HG02678 (cell line): ENCODE data around the gene TMEM191C.
"Not testable (repeated sequence)": the region's sequence is repeated elsewhere in the genome, so short reads cannot be mapped to it uniquely, and the experiment has no call there.

Experiments used
- ATAC-seq: cut with Tn5 transposase; IDR thresholded peaks from one replicate; pipeline ENCODE4 v1.9.1; 2021; ENCODE audit warnings: mild to moderate bottlenecking, moderate library complexity; ENCODE audit not compliant: unreplicated experiment

Gene TMEM191C

DNA sequence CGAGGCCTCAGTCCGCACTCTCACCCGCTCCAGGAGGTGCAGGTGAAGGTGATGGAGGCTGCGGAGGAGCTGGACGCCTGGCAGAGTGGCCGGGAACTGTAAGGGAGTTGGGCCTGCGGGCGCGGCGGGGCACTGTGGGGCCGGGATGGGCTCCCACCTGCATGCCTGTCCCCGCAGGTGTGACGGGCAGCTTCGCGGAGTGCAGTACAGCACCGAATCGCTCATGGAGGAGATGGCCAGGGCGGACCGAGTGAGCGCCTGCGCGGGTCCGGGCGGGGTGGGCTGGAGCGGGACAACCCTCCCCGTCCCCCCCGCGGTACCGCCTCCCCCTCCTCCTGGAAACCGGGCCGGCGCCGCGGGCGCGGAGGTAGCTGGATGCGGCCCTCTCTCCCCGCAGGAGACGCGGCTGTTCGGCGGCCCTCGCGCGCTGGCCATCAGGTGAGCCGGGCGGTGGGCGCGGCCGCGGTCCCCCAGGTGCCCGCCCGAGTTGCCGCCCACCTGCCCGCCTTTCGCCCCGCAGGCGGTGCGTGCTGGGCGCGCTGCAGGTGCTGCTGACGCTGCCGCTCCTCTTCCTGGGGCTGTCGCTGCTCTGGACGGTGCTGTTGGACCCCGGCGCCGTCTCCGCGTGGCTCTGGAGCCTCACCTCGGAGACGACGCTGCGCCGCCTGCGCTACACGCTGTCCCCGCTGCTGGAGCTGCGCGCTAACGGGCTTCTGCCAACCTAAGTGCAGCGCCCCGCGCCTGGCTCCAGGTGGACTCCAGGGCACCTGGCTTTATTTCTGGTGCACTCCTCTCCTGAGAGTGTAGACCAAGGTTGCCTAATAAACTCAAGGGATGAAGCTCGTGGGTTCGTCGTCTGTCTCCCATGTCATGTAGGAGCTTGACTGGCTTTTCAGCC, 2.2 kb downstream of the TMEM191C start:
- ATAC-seq, result not testable (repeated sequence)

DNA sequence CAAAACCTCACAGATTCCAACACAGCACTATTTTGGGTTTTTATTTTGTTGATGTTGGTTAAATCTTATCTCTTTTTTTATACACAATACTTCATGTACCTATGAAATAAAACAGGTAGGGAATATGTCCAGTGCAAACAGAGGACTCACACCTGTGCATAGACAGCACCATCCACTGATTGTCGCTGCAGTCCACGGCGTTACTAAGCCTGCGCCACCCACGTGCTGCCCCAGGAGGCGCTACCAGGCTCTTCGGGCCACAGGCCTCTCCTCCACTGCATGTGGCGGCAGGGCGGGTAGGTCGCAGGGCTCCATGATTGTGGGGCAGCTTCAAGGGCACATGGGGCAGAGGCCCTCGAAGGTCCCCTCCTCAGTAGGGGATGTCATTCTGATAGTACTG, 5.8 kb downstream of the TMEM191C start:
- ATAC-seq, result not testable (repeated sequence)

DNA sequence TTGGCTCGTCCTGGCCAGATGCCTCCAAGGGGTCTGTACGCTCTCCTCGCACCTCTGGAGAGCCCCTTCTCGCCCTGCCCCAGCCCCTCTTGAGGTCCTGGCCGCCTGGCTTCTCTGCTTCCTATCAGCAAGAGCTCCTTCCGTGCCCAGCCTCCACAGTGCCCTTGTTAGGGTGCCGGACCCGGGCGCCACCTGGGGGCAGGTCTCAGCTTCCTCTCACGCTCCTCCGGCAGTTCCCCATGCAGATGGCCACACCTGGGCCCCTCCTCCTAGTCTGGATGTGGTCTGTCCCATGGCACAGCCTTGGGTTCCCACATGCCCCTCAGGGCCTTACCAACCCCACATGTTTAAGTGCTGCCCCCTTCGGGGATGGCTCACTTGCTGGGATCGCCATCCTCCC, 6.5 kb downstream of the TMEM191C start:
- not testable (repeated sequence) for ATAC-seq

DNA sequence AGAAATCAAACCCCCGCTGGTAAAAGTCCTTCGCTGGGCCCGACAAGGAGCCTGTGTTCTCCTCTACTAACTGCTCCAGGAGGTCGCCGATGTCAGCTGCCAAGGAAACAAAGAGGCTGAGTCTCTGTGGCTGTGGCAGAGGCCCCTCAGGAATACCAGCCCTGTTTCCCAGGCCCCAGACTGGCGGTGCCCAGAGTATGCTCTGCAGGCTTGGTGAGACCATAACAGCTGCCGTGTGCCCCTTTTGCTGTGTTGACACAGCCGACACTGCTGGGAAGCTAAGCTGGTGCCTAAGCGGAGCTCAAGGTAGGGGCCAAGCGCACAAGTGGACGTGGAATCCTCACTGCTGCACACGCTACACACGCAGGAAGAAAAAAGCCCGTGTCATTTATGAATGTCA, 16.9 kb downstream of the TMEM191C start:
- ATAC-seq, result not testable (repeated sequence)

DNA sequence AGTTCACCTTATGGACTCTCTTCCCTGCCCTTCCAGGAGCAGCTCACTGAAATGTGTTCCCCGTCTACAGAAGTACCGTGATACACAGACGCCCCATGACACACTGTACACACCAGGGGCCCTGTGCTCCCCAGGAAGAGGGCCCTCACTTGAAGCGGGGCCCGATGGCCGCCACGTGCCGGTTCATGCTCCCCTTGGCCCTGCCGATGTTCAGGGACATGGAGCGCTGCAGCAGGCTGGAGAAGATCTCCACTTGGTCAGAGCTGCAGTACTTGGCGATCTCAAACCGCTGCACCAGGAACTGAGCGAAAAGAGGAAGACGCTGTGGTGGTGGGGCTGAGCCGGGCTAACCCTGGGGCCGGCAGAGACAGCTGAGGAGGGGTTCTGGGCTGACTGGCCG, 20.5 kb downstream of the TMEM191C start:
- ATAC-seq, result not testable (repeated sequence)

DNA sequence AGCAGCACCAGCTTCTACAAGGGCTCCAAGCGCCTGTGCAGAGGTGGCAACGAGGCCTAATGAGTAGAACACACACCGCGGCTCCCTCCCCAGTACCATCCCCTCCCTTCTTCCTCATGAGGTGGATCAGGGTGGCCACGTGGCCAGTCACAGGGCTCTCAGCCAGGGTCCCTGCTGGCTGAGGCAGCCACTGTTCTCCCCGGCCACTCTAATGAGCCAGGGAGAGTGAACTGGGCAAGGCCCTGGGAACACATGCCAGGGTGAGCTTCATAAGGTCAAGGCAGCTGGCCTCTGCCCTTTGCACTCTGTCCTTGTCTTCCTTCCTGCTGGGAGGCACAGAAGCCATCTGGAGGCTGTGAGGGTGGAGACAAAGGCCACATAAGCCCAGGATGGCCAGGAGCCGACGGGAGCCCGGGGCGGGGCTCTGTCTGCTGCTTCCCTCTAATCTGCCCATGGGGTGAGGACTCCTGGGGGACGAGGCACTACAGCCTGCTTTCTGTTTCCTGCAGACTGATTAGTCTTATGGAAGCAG, 22.0 kb downstream of the TMEM191C start:
- ATAC-seq, result not testable (repeated sequence)

DNA sequence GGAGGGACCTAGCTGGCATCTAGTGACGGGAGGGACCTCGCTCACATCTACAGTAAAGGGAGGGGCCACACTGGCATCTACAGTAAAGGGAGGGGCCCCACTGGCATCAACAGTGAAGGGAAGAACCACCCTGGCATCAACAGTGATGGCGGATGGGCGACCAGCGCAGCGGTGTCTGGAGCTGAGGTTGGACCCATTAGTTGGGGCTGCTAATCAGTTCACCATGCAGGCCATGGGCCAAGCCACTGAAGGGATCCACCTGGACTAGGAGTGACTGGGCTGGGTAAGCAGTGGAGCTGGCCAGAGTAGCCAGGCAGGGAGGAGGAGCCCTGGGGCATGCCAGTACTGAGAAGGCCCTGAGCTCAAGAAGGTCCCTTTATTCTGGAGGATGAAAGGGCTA, 23.4 kb downstream of the TMEM191C start:
- ATAC-seq, result not testable (repeated sequence)

DNA sequence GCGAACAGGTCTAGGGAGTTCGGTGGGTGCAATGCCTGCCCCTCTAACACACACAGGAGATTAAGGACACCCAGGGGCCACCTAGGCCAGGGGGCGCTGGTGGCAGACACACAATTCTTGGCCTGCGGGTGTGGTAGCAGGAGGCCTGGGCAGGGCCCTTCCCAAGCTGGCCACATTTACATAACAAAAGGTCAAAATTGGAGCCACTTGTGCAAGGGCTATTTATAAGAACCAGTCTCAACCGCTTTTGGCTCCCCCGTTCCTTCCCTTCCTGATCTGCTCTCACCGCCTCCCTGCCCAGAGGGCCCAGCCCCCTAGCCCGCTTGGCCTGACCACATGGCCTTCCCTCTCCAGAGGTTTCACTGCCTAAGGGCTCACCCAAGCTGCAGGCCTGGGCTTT, 25.1 kb downstream of the TMEM191C start:
- not testable (repeated sequence) for ATAC-seq

DNA sequence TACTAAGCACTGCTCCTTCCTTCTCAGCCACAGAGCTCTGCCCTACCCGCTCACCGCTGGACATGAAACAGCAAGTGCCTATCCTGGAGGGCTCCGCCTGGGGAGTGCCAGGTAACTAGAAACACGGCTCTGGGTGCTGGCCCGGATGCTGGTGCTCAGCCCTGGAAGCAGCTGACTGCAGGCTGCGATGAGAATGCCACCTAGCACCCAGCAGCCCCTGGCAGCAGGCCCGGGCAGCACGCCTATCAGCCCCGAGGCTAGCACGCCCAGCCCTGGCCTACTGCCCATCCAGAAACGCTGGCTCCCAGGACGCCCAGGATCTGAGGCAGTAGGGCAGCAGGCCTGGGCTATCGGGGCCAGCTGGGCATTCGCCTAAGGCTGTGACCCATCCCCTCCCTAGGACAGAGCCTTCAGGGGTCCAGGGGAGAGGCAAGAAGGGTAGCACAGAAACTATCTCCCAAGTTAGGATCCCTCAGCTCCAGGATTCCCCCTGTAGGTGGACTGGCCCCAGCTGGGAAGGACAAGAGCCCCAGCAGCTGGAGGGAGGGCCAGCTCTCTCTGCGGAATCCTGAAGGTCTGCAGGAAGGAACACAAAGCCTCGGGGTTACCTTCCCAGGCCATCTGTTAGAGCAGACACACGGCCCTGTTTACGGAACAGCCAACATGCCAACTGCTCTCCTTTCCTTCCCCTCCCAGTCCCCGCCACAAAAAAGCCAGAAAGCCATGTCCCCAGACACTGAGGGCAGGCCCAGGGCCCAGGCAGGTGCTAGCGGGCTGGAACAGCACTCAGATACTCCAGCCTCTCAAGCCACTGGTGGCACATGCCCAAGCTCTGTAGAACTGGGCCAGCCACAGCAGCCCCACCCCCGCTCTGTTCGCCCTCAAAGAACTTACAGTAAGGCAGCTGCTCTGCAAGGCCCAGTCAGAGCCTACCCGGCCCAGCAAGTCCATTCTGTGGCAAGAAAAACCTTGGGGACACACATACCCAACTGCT, 26.9 kb downstream of the TMEM191C start:
- ATAC-seq, result not testable (repeated sequence)

DNA sequence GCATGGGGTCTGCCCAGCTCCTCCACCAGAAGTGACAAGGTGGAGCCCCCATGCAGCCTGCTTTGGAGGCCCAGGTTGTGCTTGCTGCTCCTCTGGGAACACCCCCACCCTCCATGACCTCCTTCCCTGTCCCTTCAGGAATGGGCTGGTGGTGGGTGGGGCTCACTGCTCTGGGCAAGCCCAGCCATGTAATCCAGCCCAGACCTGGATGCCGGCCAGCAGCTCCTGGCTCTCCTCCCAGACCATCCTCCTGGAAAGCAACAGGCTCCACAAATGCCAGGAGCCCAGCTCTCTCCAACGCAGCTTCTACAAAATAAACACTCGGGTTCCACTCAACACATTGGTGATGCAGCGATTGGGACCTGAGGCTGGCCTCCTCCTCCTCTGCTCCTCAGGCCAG, 30.8 kb downstream of the TMEM191C start:
- ATAC-seq, result not testable (repeated sequence)

DNA sequence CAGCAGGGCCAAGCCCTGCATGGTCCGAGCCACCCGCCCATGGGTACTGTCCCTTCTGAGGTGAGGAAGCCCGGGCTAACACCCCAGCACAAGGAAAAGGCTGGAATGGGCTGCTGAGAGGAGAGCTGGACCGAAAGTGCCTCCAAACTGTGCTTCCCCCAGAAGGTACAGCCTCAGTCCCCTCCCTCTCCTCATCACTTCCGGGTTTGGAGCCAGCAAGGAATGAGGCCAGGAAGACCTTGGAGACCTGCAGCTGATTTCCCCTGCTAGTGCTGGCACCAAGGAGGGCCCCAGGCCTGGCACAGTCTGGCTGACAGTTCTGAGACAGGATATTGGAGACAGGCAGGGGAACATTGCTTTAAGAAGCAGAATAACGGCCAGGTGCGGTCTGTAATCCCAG, 31.3 kb downstream of the TMEM191C start:
- ATAC-seq, result not testable (repeated sequence)

DNA sequence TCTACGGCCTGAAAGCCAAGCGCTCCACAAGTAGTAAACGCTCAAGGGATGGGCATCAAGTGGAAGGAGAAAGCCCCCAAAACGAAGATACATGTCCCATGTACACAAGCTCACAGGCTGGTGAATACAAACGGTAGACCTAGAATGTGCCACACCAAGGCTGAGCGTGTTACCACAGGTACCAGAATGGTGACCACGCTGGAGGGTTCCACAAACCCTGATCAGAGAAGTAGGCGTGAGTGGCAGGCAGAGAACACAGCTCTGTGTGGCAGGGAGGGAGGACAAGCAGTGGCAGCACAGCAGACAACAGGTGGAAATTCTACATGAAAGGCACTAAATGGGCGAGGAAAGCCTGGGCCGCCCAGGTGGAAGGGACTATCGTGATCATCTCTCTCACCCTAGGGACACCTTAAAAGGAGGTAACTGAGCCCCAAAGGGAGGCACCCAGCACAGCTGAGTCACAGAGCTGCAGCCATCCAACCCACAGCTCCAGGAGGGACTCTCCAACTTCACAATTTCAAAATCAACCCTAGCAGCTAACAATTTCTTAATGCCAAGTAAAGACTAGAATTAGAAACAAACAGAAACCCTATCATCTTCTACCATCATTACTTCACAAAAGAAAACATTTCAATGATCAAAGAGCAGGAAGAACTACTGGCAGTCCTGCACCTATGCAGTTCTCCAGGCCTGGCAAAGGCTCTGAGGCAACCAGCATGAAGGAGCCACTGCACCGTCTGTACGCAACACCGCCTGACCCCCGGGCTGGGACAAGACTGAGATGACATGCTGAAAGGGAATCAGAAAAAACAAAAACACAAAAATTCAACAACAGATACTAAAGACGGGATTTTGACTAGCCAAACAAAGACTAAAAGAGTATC, 32.7 kb downstream of the TMEM191C start:
- ATAC-seq, result not testable (repeated sequence)

DNA sequence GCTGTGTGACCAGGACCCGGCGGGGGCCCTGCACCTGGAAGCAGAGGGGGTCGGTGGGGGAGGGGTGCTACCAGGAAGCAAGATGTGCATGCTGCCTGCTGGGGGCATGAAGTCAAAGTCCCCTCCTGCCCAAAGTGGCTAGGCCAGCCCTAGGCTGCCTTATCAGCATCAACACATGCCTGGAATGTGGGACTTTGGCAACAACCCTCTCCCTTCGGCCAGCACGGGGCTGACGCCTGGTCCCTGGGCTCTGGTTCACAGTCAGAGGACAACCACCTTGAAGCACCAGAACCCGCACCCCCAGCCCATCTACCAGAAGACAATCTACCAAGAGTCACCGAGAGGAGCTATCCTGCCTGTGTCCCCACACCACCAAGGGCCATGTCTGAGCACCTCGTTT, 43.2 kb downstream of the TMEM191C start:
- ATAC-seq, result not testable (repeated sequence)

DNA sequence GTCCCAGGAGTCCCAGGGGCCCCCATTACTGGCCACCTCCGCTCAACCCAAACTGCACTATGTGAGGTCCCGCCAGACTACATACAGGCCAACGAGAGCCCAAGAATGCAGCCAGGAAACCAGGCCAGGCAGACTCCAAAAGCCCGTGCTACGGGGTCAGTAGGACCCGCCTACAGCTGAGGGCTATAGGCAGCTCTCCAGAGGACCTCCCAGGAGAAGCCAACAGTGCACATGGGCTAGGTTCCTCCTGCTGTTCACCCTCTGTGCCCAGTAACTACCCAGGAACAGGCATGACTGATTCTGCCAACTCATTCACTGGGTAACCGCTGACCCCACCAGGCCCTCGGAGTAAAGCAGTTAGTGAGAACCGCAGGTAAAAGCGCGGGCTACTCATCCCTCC, 44.8 kb downstream of the TMEM191C start:
- ATAC-seq, result not testable (repeated sequence)

DNA sequence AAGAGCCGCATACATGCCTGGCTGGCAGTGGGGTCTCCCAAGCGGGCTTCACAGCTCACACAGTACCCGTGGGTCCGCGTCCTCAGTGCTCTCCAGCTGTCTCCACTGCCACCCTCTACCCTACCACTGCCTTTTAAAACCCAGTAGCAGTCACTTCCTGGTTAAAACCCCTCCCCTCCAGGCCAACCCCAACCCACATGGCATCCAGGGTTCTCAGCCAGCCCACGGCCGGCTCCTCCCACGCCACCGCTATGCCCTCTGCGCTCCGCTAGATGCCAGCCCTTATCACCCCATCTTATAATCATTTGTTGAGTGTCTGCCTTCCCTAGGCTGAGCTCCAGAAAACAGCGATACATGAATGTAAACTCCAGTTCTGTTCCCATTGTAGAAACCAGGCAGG, 46.9 kb downstream of the TMEM191C start:
- ATAC-seq, result not testable (repeated sequence)

DNA sequence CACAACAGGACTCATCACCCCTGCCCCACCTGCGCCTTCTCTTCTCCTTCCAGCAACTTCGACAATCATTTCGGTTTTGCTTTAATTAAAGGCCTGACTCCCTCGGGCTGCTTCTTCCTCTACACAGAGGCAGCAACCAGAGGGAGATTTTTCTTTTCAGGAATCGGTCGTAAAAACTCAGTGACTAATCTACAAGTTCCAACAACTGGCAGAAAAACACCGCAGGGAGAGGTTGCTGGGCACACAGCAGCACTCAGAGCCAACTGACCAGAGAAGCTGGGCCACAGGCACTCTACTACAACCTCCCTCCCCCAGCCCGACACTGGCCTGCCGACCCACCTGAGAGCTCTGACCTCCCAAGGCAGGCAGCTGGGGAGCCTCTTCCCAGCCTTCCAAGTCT, 48.0 kb downstream of the TMEM191C start:
- not testable (repeated sequence) for ATAC-seq

DNA sequence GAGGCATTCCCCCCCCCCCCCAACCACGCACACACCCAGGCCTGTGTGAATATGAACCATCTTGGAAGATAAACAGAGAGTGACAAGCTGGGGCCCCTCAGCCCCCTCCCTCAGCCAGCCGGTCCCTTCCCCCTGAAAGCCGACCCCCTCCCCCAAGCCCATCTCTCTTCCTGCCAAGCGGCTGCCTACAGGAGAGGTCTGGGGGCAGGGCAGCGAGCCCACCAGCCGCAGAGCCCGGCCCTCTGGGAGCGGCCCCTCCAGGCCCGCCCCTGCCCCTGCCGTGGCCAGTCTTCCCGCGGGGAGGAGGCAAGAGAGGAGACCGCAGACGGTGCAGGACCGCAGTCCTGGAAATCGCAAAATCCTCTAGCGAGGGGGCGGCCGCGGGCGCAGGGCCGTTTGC, 49.3 kb downstream of the TMEM191C start:
- not testable (repeated sequence) for ATAC-seq

DNA sequence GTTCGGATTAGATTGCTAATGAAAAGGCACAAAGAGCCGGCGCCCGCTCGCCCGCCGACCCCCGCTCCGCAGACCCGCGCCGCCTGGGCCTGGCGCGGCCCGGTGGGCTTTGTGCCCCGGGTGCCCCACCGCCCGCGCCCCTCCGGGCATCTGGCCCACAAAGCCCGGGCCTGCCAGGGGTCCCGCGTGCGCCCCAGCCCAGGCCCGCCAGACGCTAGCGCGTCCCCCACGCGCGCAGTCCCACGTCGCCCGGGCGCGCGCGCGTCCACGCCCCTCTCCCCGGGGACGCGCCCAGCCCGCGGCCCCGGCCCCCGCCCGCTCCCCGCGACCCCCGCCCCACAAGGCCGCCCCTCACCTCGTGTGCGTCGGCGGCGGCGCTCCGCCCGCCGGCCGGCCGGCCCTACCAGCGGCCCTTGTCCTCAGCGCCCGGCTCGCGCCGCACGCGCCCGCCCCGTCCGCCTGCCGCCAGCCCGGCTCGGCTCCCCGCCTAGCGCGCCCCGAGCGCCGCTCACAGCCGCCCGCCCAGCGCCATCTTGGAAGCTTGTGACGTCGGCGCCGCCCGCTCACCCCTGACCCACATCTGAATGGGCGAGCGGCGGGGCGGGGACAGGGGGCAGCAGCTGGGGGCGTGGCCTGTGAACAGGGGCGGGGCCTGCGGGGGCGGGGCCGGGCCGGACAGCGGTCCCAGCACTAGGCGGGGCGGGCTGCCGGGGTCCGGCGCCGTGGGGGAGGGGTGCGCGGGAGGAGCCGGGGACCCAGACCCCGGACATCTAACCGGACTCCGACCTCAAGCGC, 50.0 kb downstream of the TMEM191C start:
- peak; percentile 89 for ATAC-seq
